ENCODE measurements around the gene KCNK4.
A peak's percentile ranks its signal among the peaks of the same experiment; 100 is the strongest.

The KCNK4 gene

DNA sequence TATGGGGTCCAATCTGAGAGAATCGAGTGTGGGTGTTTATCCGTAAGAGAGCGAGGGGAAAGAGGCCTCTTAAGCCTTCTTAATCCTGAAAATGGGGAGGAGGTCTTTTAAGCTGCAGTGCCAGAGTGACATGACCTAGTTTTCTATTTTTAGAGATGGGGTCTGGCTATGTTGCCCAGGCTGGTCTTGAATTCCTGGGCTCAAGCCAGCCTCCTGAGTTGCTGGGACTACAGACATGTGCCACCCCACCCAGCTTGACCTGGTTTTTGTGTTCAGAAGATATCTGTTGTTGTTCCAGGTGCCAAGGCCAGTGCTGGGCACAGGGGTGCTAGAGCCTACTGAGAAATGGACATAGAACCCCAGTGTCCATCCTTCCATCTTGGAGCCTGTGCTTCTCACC lies 8.0 kb upstream of the KCNK4 start:
- DNase-seq (ENCODE audit: low read depth), result no peak
- TF ChIP-seq, protein P1, sequence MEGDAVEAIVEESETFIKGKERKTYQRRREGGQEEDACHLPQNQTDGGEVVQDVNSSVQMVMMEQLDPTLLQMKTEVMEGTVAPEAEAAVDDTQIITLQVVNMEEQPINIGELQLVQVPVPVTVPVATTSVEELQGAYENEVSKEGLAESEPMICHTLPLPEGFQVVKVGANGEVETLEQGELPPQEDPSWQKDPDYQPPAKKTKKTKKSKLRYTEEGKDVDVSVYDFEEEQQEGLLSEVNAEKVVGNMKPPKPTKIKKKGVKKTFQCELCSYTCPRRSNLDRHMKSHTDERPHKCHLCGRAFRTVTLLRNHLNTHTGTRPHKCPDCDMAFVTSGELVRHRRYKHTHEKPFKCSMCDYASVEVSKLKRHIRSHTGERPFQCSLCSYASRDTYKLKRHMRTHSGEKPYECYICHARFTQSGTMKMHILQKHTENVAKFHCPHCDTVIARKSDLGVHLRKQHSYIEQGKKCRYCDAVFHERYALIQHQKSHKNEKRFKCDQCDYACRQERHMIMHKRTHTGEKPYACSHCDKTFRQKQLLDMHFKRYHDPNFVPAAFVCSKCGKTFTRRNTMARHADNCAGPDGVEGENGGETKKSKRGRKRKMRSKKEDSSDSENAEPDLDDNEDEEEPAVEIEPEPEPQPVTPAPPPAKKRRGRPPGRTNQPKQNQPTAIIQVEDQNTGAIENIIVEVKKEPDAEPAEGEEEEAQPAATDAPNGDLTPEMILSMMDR (conservative IDR thresholded peaks at IDR 0.05; ENCODE audit: low read length), result no peak
- peak overlapping the region; percentile 89 for H3K4me3 ChIP-seq (ENCODE audit: low read length)

DNA sequence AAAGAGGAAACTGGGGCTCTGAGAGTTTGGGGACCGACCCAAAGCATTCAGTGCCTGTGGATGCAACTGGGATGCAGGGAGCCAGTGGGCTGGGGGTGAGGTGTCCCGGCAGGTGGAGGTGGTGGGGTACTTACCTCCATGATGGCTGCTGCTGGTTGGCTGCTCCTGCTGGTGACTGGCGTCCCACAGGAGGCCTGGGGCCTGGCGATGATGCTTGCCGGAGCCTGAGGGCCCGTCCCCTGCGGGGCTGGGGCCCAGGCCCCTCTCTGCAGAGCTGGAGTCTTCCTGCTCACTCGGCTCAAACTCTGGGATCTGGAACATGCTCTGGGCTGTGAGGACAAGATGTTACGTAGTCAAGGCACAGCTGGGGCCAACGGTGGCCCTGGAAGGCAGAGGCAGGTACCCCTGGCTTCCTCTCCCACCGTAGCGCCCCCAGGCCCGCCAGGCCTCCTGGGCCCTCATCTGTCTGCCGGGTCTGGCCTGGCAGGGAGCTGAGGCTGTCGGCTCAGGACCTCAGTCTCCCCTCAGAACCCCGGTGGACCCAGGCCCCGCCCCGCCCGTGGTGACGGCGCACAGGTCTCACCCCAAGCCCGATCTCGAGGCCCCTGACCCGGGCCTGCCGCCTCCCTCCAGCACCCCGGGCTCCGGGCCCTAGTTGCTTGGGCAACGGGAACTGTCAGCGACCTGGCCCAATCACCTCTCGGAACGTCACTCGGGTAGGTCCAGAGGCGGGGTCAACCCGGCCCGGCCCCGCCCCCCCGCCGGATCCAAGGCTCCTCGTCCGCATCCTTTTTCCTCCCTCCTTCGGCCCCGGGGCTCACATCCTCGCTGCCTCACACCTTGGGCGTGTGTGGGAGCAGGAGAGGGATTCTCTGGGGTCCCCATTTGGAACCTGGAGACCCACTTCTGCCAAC lies 6.8 kb upstream of the KCNK4 start, which contains the start of gene BAD:
BAD (minus strand) TSS at position 618 of the 914 bp plus-strand sequence; CDS start at position 321, 297 bp downstream.
- TF ChIP-seq, protein P1 (conservative IDR thresholded peaks at IDR 0.05; ENCODE audit: low read length), result no peak
- peak within 1 kb of the TSS; percentile 89 for H3K4me3 ChIP-seq (ENCODE audit: low read length)
- peak; percentile 88 for DNase-seq (ENCODE audit: low read depth)

DNA sequence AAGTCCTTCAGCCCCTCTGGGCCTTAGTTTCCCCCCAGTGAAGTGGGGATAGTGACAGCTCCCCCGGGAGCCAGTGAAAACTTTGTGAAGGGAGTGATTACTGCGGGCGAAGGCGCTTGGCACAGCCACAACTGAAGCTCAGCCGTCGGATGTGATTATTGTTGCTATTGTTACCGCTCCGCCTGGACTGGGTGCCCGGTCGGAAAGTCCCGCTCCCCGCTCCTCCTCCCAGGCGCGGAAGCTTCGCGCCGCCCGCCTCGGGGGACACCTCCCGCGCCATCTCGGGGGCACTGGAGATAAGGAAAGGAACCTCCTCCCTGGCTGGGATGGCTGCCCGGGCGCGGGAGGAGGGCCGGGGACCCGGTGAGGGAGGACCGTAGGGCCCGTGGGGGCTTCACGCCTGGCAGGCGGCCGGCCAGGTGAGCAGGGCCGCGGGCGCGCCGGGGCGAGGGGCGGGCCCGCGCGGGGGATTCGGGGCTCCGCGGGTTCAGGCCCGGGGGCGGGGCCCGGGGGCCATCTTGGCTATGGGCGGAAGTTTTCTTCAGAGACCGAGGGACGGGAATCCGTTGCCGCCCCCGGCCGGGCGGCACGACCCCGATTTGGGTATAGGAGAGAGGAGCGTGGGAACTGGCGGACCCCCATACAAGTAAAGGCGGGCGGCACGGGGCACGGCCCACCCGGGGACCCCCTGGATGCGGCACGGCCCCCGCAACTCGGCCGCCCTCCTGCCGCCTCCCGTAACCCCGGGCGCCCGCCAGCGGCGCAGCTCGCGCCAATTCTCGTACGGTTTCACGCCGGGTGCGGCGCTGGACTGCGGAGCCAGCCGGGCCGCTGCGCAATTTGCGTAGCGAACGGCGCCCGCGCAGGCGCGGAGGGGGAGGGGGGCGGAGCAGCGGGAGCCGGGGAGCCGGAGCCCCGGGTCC lies 5.9 kb upstream of the KCNK4 start, which contains the start of gene GPR137:
GPR137 (plus strand) TSS at position 887 of the 923 bp plus-strand sequence. CDS start 677 bp downstream, outside the sequence.
- peak within 1 kb of the TSS; percentile 89 for H3K4me3 ChIP-seq (ENCODE audit: low read length)
- peak; percentile 58 for DNase-seq (ENCODE audit: low read depth)
- TF ChIP-seq, protein P1 (conservative IDR thresholded peaks at IDR 0.05; ENCODE audit: low read length), result no peak

DNA sequence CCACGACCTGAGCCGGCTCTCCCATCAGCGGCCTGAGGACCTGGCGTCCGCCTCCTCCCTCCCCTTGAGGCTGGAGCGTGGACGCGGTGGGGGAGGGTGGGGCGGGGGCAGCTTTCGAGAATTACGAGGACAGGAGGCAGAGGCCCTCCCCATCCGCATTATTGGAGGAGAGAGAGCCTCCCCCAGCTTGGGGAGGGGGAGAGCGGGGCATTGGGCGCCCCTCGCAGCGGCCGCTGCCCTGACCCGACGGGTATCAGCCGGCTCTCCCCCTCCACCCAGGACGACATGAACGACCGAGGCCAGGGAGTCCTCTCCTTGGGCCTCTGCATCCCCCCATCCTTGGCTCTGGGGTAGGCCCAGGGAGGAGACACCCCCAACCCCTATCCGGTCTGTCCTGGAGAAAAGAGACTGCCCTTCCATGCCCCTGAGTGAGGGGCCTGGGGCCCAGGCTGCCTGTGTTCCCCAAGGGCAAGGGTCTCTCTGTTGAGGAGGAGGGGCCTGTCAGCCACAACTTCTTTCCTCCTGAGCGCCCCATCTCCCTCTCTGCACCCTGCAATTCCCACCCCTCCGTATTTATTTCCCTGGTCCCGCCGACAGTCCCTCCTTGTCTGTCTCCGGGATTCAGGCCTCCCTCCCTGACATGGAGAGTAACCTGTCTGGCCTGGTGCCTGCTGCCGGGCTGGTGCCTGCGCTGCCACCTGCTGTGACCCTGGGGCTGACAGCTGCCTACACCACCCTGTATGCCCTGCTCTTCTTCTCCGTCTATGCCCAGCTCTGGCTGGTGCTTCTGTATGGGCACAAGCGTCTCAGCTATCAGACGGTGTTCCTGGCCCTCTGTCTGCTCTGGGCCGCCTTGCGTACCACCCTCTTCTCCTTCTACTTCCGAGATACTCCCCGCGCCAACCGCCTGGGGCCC lies 5.0 kb upstream of the KCNK4 start:
- TF ChIP-seq, protein P1 (conservative IDR thresholded peaks at IDR 0.05; ENCODE audit: low read length), result no peak
- peak overlapping the region; percentile 70 for H3K4me3 ChIP-seq (ENCODE audit: low read length)
- DNase-seq (ENCODE audit: low read depth), result no peak

DNA sequence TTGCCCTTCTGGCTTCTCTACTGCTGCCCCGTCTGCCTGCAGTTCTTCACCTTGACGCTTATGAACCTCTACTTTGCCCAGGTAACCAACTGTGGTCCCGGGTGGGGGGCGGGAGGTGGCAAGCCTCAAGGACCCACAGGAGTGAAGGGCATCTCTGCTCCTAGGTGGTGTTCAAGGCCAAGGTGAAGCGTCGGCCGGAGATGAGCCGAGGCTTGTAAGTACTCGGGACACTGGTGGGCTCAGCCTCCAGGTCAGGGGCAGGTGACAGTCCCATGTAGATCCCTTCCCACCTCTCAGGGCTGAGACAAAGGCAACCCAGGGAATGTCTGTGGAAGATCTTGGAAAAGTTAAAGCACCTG lies 4.3 kb upstream of the KCNK4 start:
- H3K4me3 ChIP-seq (ENCODE audit: low read length), result peak overlapping the region; percentile 70
- DNase-seq (ENCODE audit: low read depth), result no peak
- TF ChIP-seq, protein P1 (conservative IDR thresholded peaks at IDR 0.05; ENCODE audit: low read length), result no peak

DNA sequence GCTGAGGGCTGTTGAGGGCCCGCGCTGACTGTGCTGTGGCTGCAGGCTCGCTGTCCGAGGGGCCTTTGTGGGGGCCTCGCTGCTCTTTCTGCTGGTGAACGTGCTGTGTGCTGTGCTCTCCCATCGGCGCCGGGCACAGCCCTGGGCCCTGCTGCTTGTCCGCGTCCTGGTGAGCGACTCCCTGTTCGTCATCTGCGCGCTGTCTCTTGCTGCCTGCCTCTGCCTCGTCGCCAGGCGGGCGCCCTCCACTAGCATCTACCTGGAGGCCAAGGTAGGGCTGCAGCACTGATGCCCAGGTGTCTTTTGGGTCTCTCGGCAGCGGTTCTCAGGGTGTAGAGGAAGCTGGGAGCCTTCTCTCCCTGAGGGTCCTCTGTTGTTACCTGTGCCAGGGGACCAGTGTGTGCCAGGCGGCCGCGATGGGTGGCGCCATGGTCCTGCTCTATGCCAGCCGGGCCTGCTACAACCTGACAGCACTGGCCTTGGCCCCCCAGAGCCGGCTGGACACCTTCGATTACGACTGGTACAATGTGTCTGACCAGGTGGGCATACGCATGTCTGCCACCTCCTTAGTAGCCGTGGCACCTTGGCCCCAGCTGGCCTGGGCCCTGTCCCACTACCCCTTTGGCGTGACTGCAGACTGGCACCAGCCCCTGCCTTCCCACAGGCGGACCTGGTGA lies 3.3 kb upstream of the KCNK4 start:
- TF ChIP-seq, protein P1 (conservative IDR thresholded peaks at IDR 0.05; ENCODE audit: low read length), result no peak
- no peak for DNase-seq (ENCODE audit: low read depth)
- H3K4me3 ChIP-seq (ENCODE audit: low read length), result no peak overlapping the region
